SIG-M5 treated with dmso at 0.1 percent for 504 hours (cell line): ENCODE data around the gene DTWD2.

Experiments
- DNase-seq: peaks from one replicate; lab custom pipeline; 2025; ENCODE audit not compliant: unreplicated experiment; lab: John Stamatoyannopoulos, UW

Gene DTWD2

GRCh38 chr5:118789366-118789765 is 199.0 kb downstream of the DTWD2 start:
- DNase-seq, result no peak

DNA sequence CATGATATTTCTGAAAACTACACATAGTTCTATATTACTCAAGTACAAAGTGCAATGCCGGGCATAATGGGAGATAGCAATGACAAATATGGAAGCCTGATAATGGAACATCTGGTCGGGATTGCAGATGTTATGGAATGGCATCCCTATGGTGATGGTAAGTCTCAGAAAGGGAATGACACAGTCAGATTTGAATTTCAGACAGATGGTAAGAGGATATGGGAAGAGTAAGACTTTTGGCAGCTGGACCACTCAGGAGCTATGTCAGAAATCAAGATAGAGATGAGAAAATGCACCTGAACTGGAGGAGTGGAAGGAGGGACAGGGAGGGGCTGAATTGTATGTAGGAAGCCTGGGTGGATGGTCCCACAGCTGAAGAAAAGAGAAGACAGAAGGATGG is 200.0 kb downstream of the DTWD2 start:
- no peak for DNase-seq
